HL-60 (cell line): Measurements from ENCODE around the gene SFXN1.
"Not testable (repeated sequence)": the region's sequence is repeated elsewhere in the genome, so short reads cannot be mapped to it uniquely, and the experiment has no call there.

ENCODE experiments used
- DNase-seq, 2 experiments: peaks; one replicate each; pipeline ENCODE4 v3.0.0-alpha.2; 2010 to 2020; ENCODE audit warnings: low read depth in 1 of 2, low spot score in 1 of 2
- H3K27ac ChIP-seq: fragments of 250-450 bp; sonication (Bioruptor Pico); replicated peaks from 2 replicates; pipeline ENCODE4 v1.5.1; 2020; ENCODE audit warnings: mild to moderate bottlenecking, moderate library complexity
- H3K27me3 ChIP-seq: fragments of 250-450 bp; sonication (Bioruptor Pico); 2 replicates; pipeline ENCODE4 v1.5.1; 2021; ENCODE audit warnings: mild to moderate bottlenecking, moderate library complexity; ENCODE audit not compliant: insufficient read depth, poor library complexity, severe bottlenecking
- H3K4me3 ChIP-seq: replicated peaks from 2 replicates; pipeline ENCODE4 v1.5.1; 2011; ENCODE audit warnings: mild to moderate bottlenecking, control low read depth, low read length; ENCODE audit not compliant: insufficient read depth
- GABPA ChIP-seq: IDR thresholded peaks from 2 replicates; pipeline ENCODE4 v1.6.1; 2012; ENCODE audit warnings: low read depth
- POLR2AphosphoS5 ChIP-seq: IDR thresholded peaks from 2 replicates; pipeline ENCODE4 v1.6.1; 2012; ENCODE audit warnings: low read depth
- REST ChIP-seq: IDR thresholded peaks from 2 replicates; pipeline ENCODE4 v1.6.1; 2012; ENCODE audit warnings: low read depth; ENCODE audit not compliant: insufficient replicate concordance
- SPI1 ChIP-seq: IDR thresholded peaks from 2 replicates; pipeline ENCODE4 v1.6.1; 2012; ENCODE audit warnings: low read depth, mild to moderate bottlenecking, borderline replicate concordance
- TF ChIP-seq, protein P1 (sequence below): IDR thresholded peaks from one replicate; pipeline ENCODE4 v1.5.1; 2011; ENCODE audit warnings: low read length, control low read depth, inconsistent platforms; ENCODE audit not compliant: insufficient read depth

Gene SFXN1

GRCh38 chr5:175447571-175447970 is 30.8 kb upstream of the SFXN1 start:
- H3K27me3 ChIP-seq = peaks cover 44% of the 10 kb centered on the region
- H3K27ac ChIP-seq = no peak overlapping the region
- TF ChIP-seq POLR2AphosphoS5 (no peak), SPI1 (no peak), GABPA (no peak), REST (no peak)
- TF ChIP-seq, protein P1, sequence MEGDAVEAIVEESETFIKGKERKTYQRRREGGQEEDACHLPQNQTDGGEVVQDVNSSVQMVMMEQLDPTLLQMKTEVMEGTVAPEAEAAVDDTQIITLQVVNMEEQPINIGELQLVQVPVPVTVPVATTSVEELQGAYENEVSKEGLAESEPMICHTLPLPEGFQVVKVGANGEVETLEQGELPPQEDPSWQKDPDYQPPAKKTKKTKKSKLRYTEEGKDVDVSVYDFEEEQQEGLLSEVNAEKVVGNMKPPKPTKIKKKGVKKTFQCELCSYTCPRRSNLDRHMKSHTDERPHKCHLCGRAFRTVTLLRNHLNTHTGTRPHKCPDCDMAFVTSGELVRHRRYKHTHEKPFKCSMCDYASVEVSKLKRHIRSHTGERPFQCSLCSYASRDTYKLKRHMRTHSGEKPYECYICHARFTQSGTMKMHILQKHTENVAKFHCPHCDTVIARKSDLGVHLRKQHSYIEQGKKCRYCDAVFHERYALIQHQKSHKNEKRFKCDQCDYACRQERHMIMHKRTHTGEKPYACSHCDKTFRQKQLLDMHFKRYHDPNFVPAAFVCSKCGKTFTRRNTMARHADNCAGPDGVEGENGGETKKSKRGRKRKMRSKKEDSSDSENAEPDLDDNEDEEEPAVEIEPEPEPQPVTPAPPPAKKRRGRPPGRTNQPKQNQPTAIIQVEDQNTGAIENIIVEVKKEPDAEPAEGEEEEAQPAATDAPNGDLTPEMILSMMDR = no peak
- no peak for DNase-seq
- no peak overlapping the region for H3K4me3 ChIP-seq

GRCh38 chr5:175448276-175448675 is 30.1 kb upstream of the SFXN1 start:
- Histone ChIP-seq H3K27me3 (peaks cover 39% of the 10 kb centered on the region), H3K27ac (no peak overlapping the region), H3K4me3 (no peak overlapping the region)
- DNase-seq = no peak
- TF ChIP-seq GABPA (no peak), POLR2AphosphoS5 (no peak), REST (no peak), SPI1 (no peak)
- TF ChIP-seq, protein P1 = no peak

- TF ChIP-seq, protein P1 = no peak
- TF ChIP-seq REST = no peak
- TF ChIP-seq SPI1 = no peak
- no peak for TF ChIP-seq POLR2AphosphoS5
- DNase-seq = no peak
- Histone ChIP-seq H3K27me3 (peaks cover 19% of the 10 kb centered on the region), H3K27ac (no peak overlapping the region), H3K4me3 (no peak overlapping the region)
These were observed 26.2 kb upstream of the SFXN1 start for GRCh38 chr5:175452166-175452565.

- not testable (repeated sequence) for DNase-seq
These were observed 24.0 kb upstream of the SFXN1 start for GRCh38 chr5:175454338-175454737.

More at GRCh38 chr5:175454338-175454737, 24.0 kb upstream of the SFXN1 start:
- not testable (repeated sequence) for H3K4me3 ChIP-seq, H3K27ac ChIP-seq
- H3K27me3 ChIP-seq = peaks cover 15% of the 10 kb centered on the region
